Measurements from ENCODE around the gene SLC7A9. TPM values are rescaled to one million over a fixed set of nuclear protein-coding genes. Genes with fewer than 3 reads are reported as not detected.
A peak's percentile ranks its signal among the peaks of the same experiment; 100 is the strongest.

SLC7A9 gene
- polyA plus RNA-seq, 1 of the 3 experiments (the other 2 are of a cell fraction), result not detected

DNA sequence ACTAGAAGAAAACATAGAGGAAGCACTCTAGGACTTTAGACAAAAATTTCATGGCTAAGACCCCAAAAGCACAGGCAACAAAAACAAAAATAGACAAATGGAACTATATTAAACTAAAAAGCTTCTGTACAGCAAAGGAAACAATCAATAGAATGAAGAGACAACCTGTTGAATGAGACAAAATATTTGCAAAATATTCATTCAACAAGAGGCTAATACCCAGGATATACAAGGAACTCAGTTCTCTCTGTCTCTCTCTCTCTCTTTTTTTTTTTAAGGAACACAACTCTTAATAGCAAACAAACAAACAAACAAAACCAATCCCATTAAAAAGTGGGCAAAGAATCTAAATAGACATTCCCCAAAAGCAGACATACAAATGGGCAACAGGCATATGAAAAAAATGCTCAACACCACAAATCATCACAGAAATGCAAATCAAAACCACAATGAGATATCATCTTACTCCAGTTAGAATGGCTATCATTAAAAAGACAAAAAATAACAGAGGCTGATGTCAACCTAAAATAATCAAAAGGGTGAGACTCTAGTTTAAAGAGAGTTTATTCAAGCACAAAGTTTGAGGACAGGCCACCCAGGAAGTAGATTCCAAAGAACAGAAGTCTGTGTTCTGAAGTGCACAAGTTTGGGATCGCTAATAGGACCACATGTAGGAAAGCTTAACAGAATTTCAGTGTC is 27.1 kb upstream of the SLC7A9 start:
- Histone ChIP-seq H3K9me2 (no peaks in the 10 kb centered on the region), H3K9ac (no peak overlapping the region), H3K27ac (ENCODE audit: low read depth in 2 of 2, low read length in 1 of 2) (no peak overlapping the region), H3K9me3 (0 out of 2 replicates have a peak, but pooled peaks cover 2% of the 10 kb centered on the region), H2AFZ (ENCODE audit: low read depth) (no peak overlapping the region), H3K36me3 (replicated peaks in 1 of 2; ENCODE audit: control insufficient read depth in 1 of 2, insufficient read depth in 2 of 2, low read length in 1 of 2) (peaks cover 6 to 32% of the 10 kb centered on the region in 2 experiments), H3K27me3 (ENCODE audit: insufficient read depth) (no peaks in the 10 kb centered on the region), H3K4me2 (no peak overlapping the region), H3F3A (replicated peaks; ENCODE audit: insufficient read depth) (peaks cover 6% of the 10 kb centered on the region), H3K4me1 (ENCODE audit: control insufficient read depth in 1 of 2, insufficient read depth in 2 of 2, low read depth in 1 of 2, low read length in 1 of 2) (no peaks in the 10 kb centered on the region), H3K4me3 (ENCODE audit: low read depth in 2 of 2, low read length in 1 of 2) (no peak overlapping the region), H4K20me1 (ENCODE audit: insufficient read depth) (no peaks in the 10 kb centered on the region), H3K79me2 (ENCODE audit: insufficient read depth) (no peaks in the 10 kb centered on the region)
- no peak for DNase-seq
- ChIA-PET CTCF (no interaction called here), POLR2A (no interaction called here)
- 83% methylated on average over 1 of the region's 1 CpG for WGBS (ENCODE audit: low lambda C conversion rate)
- TF ChIP-seq TAF1 (IDR thresholded peaks at IDR 0.05; ENCODE audit: borderline replicate concordance, low read depth, low read length) (no peak), TCF12 (IDR thresholded peaks at IDR 0.05) (peak; percentile 25; the same call in 1 of the 2 replicates)

GRCh38 chr19:32895384-32895783 is 25.8 kb upstream of the SLC7A9 start:
- no peak overlapping the region for H3K27ac ChIP-seq (ENCODE audit: low read depth in 2 of 2, low read length in 1 of 2)
- peaks cover 6 to 39% of the 10 kb centered on the region in 2 experiments for H3K36me3 ChIP-seq (replicated peaks in 1 of 2; ENCODE audit: control insufficient read depth in 1 of 2, insufficient read depth in 2 of 2, low read length in 1 of 2)
- POLR2A ChIA-PET, result interaction anchor here (0.6 kb wide), 1 partner anchor 195 kb away, joined by 3 read pairs; no protein-coding TSS in a partner anchor
- H3K9me3 ChIP-seq, result 0 out of 2 replicates have a peak, but pooled peaks cover 4% of the 10 kb centered on the region
- H3F3A ChIP-seq (replicated peaks; ENCODE audit: insufficient read depth), result peaks cover 6% of the 10 kb centered on the region
- no peak for DNase-seq
- no peaks in the 10 kb centered on the region for H4K20me1 ChIP-seq (ENCODE audit: insufficient read depth)
- H3K27me3 ChIP-seq (ENCODE audit: insufficient read depth), result no peaks in the 10 kb centered on the region
- H2AFZ ChIP-seq (ENCODE audit: low read depth), result no peak overlapping the region
- H3K9ac ChIP-seq, result no peak overlapping the region
- no peaks in the 10 kb centered on the region for H3K4me1 ChIP-seq (ENCODE audit: control insufficient read depth in 1 of 2, insufficient read depth in 2 of 2, low read depth in 1 of 2, low read length in 1 of 2)
- H3K4me3 ChIP-seq (ENCODE audit: low read depth in 2 of 2, low read length in 1 of 2), result no peak overlapping the region
- H3K9me2 ChIP-seq, result no peaks in the 10 kb centered on the region
- TF ChIP-seq YY1 (IDR thresholded peaks at IDR 0.05; ENCODE audit: low read depth) (no peak), EZH2phosphoT487 (IDR thresholded peaks at IDR 0.05; ENCODE audit: borderline replicate concordance, low read depth) (no peak), IRF3 (IDR thresholded peaks at IDR 0.05; ENCODE audit: low read depth, low read length) (no peak), RAD21 (IDR thresholded peaks at IDR 0.05; ENCODE audit: low read length) (no peak), CHD2 (IDR thresholded peaks at IDR 0.05; ENCODE audit: low read length, partially characterized antibody) (no peak), NRF1 (IDR thresholded peaks at IDR 0.05; ENCODE audit: low read depth, low read length) (no peak), MEF2A (IDR thresholded peaks at IDR 0.05; ENCODE audit: borderline replicate concordance, low read depth) (no peak), TCF12 (IDR thresholded peaks at IDR 0.05) (no peak), GATA2 (CRISPR knock-in tag; IDR thresholded peaks at IDR 0.05) (no peak)
- TF ChIP-seq, protein P1, sequence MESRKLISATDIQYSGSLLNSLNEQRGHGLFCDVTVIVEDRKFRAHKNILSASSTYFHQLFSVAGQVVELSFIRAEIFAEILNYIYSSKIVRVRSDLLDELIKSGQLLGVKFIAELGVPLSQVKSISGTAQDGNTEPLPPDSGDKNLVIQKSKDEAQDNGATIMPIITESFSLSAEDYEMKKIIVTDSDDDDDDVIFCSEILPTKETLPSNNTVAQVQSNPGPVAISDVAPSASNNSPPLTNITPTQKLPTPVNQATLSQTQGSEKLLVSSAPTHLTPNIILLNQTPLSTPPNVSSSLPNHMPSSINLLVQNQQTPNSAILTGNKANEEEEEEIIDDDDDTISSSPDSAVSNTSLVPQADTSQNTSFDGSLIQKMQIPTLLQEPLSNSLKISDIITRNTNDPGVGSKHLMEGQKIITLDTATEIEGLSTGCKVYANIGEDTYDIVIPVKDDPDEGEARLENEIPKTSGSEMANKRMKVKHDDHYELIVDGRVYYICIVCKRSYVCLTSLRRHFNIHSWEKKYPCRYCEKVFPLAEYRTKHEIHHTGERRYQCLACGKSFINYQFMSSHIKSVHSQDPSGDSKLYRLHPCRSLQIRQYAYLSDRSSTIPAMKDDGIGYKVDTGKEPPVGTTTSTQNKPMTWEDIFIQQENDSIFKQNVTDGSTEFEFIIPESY (IDR thresholded peaks at IDR 0.05; ENCODE audit: borderline replicate concordance, low read depth), result no peak
- CTCF ChIA-PET, result interaction anchor here (1.6 kb wide), 1 partner anchor 24 kb away, joined by 3 read pairs; no protein-coding TSS in a partner anchor
- H3K79me2 ChIP-seq (ENCODE audit: insufficient read depth), result no peaks in the 10 kb centered on the region
- WGBS (ENCODE audit: low lambda C conversion rate), result 67% methylated on average over 3 of the region's 3 CpGs
- no peak overlapping the region for H3K4me2 ChIP-seq

All from SK-N-SH (cell line).